Esophagus muscularis mucosa (tissue), 4 donors: ENCODE results near the gene VGLL4. TPM values are rescaled to one million over a fixed set of nuclear protein-coding genes. Genes with fewer than 3 reads are reported as not detected.

Source experiments
- DNase-seq: peaks from one replicate; pipeline ENCODE4 v3.0.0-alpha.2; 2017; ENCODE audit errors: extremely low spot score
- H3K27ac ChIP-seq, 4 donors: fragments of 200-600 bp; sonication (generic); replicated peaks in 1 of 4; 1 replicate in 3 of 4; 2 replicates in 1 of 4; pipeline ENCODE4 v1.5.1; 2016 to 2019; ENCODE audit warnings: mild to moderate bottlenecking in 1 of 4
- H3K27me3 ChIP-seq, 4 donors: fragments of 200-600 bp; sonication (generic); one replicate each; pipeline versions ENCODE4 v1.5.1 to v1.6.0; 2016 to 2019
- H3K36me3 ChIP-seq, 4 donors: fragments of 200-600 bp; sonication (generic); one replicate each; pipeline ENCODE4 v1.5.1; 2016 to 2019
- H3K4me1 ChIP-seq, 4 donors: fragments of 200-600 bp; sonication (generic); one replicate each; pipeline ENCODE4 v1.5.1; 2016 to 2019
- H3K4me3 ChIP-seq, 4 donors: fragments of 200-600 bp; sonication (generic); 1 replicate in 2 of 4; 2 replicates in 2 of 4; pipeline ENCODE4 v1.5.1; 2016 to 2019; ENCODE audit warnings: mild to moderate bottlenecking in 4 of 4, moderate library complexity in 1 of 4
- H3K9me3 ChIP-seq, 4 donors: fragments of 200-600 bp; sonication (generic); 1 replicate in 3 of 4; 2 replicates in 1 of 4; pipeline ENCODE4 v1.5.1; 2016 to 2019
- EP300 ChIP-seq: sonication (generic); formaldehyde crosslinking; IDR thresholded peaks from one replicate; pipeline ENCODE4 v1.6.1; 2017; ENCODE audit warnings: antibody characterized with exemption
- POLR2A ChIP-seq: fragments of 450-650 bp; IDR thresholded peaks from one replicate; pipeline ENCODE4 v1.6.1; 2017; ENCODE audit warnings: antibody characterized with exemption, moderate library complexity, mild to moderate bottlenecking, low read depth
- POLR2AphosphoS5 ChIP-seq, 2 donors: sonication (generic); formaldehyde crosslinking; IDR thresholded peaks; one replicate each; pipeline ENCODE4 v1.6.1; 2017; ENCODE audit warnings: antibody characterized with exemption in 2 of 2
- WGBS: methylation state at CpG from one replicate; pipeline ENCODE4 v1.1.5; 2018; 5-methylcytosine and 5-hydroxymethylcytosine counted together
- intact Hi-C: fragments of 100-400 bp; cut with DNase I; formaldehyde crosslinking; loops from one replicate; pipeline ENCODE4 v1.15.1; 2023
- total RNA-seq, 4 donors: library from RNA; depleted of rRNA; stranded (reverse); fragments of >200 nt; gene quantifications; one replicate each; pipeline versions ENCODE4 v1.1.0 to v1.2.1, GENCODE V29; 2016
- TF ChIP-seq, protein P1 (sequence below), 3 experiments: fragments of 200-600 bp in 2 of 3; fragments of 450-650 bp in 1 of 3; sonication (generic) in 2 of 3; IDR thresholded peaks; one replicate each; pipeline ENCODE4 v1.5.1; 2017 to 2019; ENCODE audit warnings: antibody characterized with exemption in 3 of 3, mild to moderate bottlenecking in 2 of 3, moderate library complexity in 1 of 3

VGLL4 gene
- total RNA-seq, 4 donors from 2014 or later = 51.5 to 222 (median 80.7) TPM

DNA sequence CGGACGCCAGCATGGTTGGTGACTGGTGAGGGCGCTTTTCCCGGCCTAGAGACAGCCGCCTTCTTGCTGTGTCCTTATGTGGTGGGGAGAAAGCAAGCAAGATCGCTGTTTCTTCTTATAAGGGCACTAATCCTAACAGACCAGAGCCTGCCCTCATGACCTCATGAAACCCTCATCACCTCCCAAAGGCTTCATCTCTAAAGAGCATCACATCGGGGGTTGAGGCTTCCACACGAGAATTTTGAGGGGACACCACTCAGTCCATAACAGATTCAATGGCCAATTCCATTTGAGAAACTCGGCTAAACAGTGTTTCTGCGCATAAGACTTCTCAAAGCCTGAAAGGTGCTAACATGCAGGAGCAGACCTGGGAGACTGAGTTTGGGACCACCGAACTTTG, 54.0 kb downstream of the VGLL4 start:
- TF ChIP-seq EP300 (no peak), POLR2A (no peak), POLR2AphosphoS5 (IDR thresholded peaks at IDR 0.05) (no peak)
- TF ChIP-seq, protein P1, sequence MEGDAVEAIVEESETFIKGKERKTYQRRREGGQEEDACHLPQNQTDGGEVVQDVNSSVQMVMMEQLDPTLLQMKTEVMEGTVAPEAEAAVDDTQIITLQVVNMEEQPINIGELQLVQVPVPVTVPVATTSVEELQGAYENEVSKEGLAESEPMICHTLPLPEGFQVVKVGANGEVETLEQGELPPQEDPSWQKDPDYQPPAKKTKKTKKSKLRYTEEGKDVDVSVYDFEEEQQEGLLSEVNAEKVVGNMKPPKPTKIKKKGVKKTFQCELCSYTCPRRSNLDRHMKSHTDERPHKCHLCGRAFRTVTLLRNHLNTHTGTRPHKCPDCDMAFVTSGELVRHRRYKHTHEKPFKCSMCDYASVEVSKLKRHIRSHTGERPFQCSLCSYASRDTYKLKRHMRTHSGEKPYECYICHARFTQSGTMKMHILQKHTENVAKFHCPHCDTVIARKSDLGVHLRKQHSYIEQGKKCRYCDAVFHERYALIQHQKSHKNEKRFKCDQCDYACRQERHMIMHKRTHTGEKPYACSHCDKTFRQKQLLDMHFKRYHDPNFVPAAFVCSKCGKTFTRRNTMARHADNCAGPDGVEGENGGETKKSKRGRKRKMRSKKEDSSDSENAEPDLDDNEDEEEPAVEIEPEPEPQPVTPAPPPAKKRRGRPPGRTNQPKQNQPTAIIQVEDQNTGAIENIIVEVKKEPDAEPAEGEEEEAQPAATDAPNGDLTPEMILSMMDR (IDR thresholded peaks at IDR 0.05) = no peak
- intact Hi-C loops = loop anchor here (5.0 kb wide), 1 partner anchor 53 kb away; the partner anchor contains the start of gene VGLL4
- no peak for DNase-seq
- H3K27me3 ChIP-seq = no peaks in the 10 kb centered on the region
- 79% methylated on average over 11 of the region's 11 CpGs for WGBS
- H3K9me3 ChIP-seq = no peaks in the 10 kb centered on the region
- no peak overlapping the region for H3K4me3 ChIP-seq
- H3K36me3 ChIP-seq = no peaks in the 10 kb centered on the region
- peak overlapping the region; percentile 62 to 76 (median 70) for H3K27ac ChIP-seq
- peaks cover 68 to 100% (median 92%) of the 10 kb centered on the region in 4 donors for H3K4me1 ChIP-seq

DNA sequence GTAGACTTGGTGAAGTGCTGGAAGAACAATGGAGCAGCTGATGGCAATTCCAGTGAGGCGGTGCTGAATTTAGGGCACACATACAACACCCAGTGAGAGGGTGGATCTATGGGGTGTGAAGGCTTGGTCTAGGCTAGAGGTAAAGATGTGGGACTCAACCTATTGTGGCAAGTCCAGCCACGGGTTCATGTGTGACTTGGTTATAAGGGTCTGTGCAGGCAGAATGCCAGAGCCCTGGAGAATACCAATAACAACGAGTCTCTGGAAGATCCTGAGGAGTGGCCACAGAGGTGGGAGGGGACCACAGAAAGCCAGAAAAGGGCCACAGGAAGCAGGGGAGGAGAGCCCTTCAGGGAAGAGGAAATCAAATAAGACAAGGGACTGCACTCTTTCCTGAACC, 55.0 kb downstream of the VGLL4 start:
- Histone ChIP-seq H3K4me3 (no peak overlapping the region), H3K27ac (peak overlapping the region in 2 of 4 donors; percentile 27 to 37), H3K36me3 (no peaks in the 10 kb centered on the region), H3K4me1 (peaks cover 71 to 100% (median 98%) of the 10 kb centered on the region in 4 donors), H3K27me3 (no peaks in the 10 kb centered on the region), H3K9me3 (no peaks in the 10 kb centered on the region)
- no peak for TF ChIP-seq POLR2AphosphoS5 (IDR thresholded peaks at IDR 0.05)
- TF ChIP-seq, protein P1 (IDR thresholded peaks at IDR 0.05) = no peak
- TF ChIP-seq POLR2A = no peak
- TF ChIP-seq EP300 = no peak
- no peak for DNase-seq
- intact Hi-C loops = loop anchor here (5.0 kb wide), 1 partner anchor 54 kb away; the partner anchor contains the start of gene VGLL4
- 68% methylated on average over 3 of the region's 3 CpGs for whole genome bisulfite sequencing

- H3K9me3 ChIP-seq = no peaks in the 10 kb centered on the region
- no peak for DNase-seq
- H3K4me1 ChIP-seq = peaks cover 71 to 100% (median 98%) of the 10 kb centered on the region in 4 donors
- H3K27me3 ChIP-seq = no peaks in the 10 kb centered on the region
- intact Hi-C loops = loop anchor here (5.0 kb wide), 1 partner anchor 54 kb away; the partner anchor contains the start of gene VGLL4
- TF ChIP-seq POLR2AphosphoS5 (IDR thresholded peaks at IDR 0.05) (no peak), EP300 (no peak), POLR2A (no peak)
- TF ChIP-seq, protein P1 (IDR thresholded peaks at IDR 0.05) = no peak
- H3K4me3 ChIP-seq = no peak overlapping the region
- WGBS = 65% methylated on average over 5 of the region's 5 CpGs
- peak overlapping the region in 2 of 4 donors; percentile 27 to 37 for H3K27ac ChIP-seq
- no peaks in the 10 kb centered on the region for H3K36me3 ChIP-seq
Observed at GRCh38 chr3:11588338-11588737, 55.4 kb downstream of the VGLL4 start.

DNA sequence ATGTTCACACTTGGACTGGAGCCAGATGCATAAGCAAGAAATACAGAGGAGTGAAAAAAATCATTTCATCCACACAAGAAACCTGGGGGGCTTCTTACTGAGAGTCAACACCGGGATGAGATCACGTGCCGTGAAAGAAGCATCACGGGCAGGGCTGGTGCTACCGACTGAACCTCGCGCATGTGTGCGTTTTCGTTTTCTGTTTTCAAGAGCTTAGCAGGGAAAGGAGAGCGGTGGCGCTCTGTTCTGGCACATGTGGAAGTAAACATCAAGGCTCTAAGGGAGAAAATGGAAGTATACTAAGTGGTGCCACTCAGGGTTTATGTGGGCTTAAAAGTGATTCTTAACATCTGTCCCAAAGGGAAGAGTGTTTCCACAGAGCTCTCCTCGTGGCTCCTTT, 55.9 kb downstream of the VGLL4 start:
- no peak overlapping the region for H3K4me3 ChIP-seq
- intact Hi-C loops = loop anchor here (5.0 kb wide), 1 partner anchor 55 kb away; the partner anchor contains the start of gene VGLL4
- DNase-seq = no peak
- TF ChIP-seq EP300 (no peak), POLR2AphosphoS5 (IDR thresholded peaks at IDR 0.05) (no peak), POLR2A (no peak)
- TF ChIP-seq, protein P1 (IDR thresholded peaks at IDR 0.05) = no peak
- H3K27ac ChIP-seq = peak overlapping the region in 2 of 4 donors; percentile 27 to 37
- WGBS = 85% methylated on average over 12 of the region's 12 CpGs
- H3K27me3 ChIP-seq = no peaks in the 10 kb centered on the region
- no peaks in the 10 kb centered on the region for H3K36me3 ChIP-seq
- H3K9me3 ChIP-seq = no peaks in the 10 kb centered on the region
- H3K4me1 ChIP-seq = peaks cover 71 to 100% (median 98%) of the 10 kb centered on the region in 4 donors

- Histone ChIP-seq H3K4me3 (no peak overlapping the region), H3K4me1 (peaks cover 61 to 96% (median 92%) of the 10 kb centered on the region in 4 donors), H3K27me3 (no peaks in the 10 kb centered on the region), H3K9me3 (no peaks in the 10 kb centered on the region), H3K36me3 (no peaks in the 10 kb centered on the region), H3K27ac (no peak overlapping the region)
- WGBS = 93% methylated on average over 4 of the region's 4 CpGs
- TF ChIP-seq, protein P1 (IDR thresholded peaks at IDR 0.05) = no peak
- no peak for TF ChIP-seq POLR2A
- no peak for TF ChIP-seq EP300
- no peak for TF ChIP-seq POLR2AphosphoS5 (IDR thresholded peaks at IDR 0.05)
- no peak for DNase-seq
- intact Hi-C loops = no loop called here
Observed at GRCh38 chr3:11584570-11584969, 59.1 kb downstream of the VGLL4 start.
